ENCODE measurements around the gene BCL6B.

The BCL6B gene

DNA sequence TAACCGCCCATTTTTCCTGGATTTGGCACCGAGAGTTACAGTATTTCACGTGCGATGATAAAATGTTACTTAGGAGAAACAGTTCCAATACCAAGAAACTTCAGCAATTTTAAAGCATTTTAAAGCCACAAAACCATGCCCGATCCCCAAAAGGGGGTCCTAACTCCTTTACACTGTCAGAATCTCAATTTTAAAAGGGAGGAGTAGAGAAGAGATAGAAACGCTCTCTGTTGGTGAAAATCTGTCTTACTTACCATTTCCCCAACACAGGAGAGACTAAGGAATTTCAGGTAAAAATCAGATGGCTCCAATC is 11.0 kb upstream of the BCL6B start:
- DNase-seq (ENCODE audit: extremely low read depth, low read depth), result no peak
- no peak for TF ChIP-seq CTCF (IDR thresholded peaks at IDR 0.05; ENCODE audit: low read depth, low read length)

- peak; percentile 95 for DNase-seq (ENCODE audit: extremely low read depth, low read depth)
- peak; percentile 47 for TF ChIP-seq CTCF (IDR thresholded peaks at IDR 0.05; ENCODE audit: low read depth, low read length)
These were observed 8.4 kb upstream of the BCL6B start for GRCh38 chr17:7014261-7014994.

- DNase-seq (ENCODE audit: extremely low read depth, low read depth), result no peak
These were observed 7.6 kb upstream of the BCL6B start for GRCh38 chr17:7014995-7015958.

DNA sequence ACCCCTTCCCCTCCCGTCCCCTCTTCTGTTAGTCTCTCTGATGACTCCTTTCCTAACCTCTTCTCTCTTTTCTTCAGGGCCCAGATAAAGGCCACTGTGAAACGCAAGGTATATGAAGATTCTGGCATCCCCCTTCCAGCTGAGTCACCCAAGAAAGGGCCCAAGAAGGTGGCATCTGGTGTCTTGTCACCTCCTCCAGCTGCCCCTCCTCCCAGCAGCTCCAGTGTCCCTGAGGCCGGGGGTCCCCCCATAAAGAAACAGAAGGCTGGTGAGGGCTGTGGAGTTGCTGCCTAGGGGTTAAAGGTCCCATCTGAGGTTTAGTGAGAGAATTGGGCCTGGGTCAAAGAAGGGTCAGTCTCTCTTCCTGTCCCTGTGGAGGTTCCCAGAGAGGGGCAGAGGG is 6.4 kb upstream of the BCL6B start:
- DNase-seq (ENCODE audit: extremely low read depth, low read depth), result no peak
- TF ChIP-seq CTCF (IDR thresholded peaks at IDR 0.05; ENCODE audit: low read depth, low read length), result no peak

More at GRCh38 chr17:7014995-7015958, 7.6 kb upstream of the BCL6B start:
- no peak for TF ChIP-seq CTCF (IDR thresholded peaks at IDR 0.05; ENCODE audit: low read depth, low read length)

DNA sequence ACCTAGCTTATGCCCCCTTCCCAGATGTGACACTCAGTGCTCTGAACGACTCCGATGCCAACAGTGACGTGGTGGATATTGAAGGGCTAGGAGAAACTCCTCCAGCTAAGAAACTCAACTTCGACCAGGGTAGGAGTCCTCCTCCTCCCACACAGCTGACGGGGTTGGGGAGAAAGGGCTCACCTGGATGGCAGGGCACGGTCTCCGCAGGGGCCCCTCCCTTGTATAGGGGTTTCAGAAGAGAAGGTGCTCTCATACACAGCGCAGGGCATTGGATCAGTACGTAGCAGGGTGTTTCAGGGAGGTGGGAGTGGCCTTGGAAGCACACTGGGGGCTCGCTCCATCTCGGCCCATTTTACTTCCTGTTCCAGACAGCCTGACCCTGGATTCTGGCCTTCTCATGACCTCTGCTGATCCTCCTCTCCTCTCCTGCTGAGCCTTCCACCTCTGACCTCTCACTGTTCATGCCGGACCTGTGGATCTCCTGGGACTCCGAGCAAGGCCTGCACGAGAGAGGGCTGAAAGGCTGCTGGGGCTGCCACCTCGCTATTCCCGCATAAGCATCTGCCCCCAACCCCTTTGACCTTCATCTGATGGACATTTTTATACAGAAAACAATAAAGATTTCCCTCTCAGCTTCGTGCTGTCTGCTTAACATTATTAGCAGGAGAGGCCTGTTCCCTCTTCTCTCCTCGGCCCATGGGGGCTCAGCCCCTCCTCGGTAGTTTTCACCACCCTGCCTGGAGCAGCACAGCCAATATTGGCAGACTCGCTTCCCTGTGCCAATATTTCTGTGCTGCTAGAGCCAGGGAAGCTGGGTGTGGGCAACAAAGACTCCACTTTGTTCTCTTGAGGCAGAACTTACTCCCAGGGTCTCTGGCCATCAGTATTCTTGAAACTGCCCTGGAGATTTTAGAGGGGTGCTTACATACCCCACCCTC is 5.7 kb upstream of the BCL6B start:
- TF ChIP-seq CTCF (IDR thresholded peaks at IDR 0.05; ENCODE audit: low read depth, low read length), result no peak
- DNase-seq (ENCODE audit: extremely low read depth, low read depth), result no peak

DNA sequence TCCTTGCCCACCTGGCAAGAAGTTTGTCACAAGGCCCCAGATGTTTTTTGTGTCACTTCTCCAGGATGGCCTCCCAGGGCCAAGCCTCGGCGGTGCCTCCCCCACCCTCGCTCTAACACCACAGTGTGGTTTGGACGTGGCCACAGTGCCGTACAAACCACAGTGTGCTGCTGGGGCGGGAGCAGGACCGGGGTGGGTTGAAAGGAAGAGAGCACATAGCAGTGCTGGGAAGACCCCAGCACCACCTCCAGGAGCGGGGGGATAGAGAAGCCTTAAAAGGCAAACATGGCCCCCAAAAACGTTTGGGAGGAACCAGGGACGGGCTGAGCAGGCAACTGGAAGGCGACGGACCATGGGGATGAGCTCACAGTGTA is 5.0 kb upstream of the BCL6B start:
- no peak for TF ChIP-seq CTCF (IDR thresholded peaks at IDR 0.05; ENCODE audit: low read depth, low read length)
- DNase-seq (ENCODE audit: extremely low read depth, low read depth), result no peak

Data from AG09319 (cell line).